ENCODE data around the gene QKI. TPM values are rescaled to one million over a fixed set of nuclear protein-coding genes. Genes with fewer than 3 reads are reported as not detected.

Gene QKI
- total RNA-seq, 2 experiments from 2014 or later: 69.0 to 70.6 TPM

DNA sequence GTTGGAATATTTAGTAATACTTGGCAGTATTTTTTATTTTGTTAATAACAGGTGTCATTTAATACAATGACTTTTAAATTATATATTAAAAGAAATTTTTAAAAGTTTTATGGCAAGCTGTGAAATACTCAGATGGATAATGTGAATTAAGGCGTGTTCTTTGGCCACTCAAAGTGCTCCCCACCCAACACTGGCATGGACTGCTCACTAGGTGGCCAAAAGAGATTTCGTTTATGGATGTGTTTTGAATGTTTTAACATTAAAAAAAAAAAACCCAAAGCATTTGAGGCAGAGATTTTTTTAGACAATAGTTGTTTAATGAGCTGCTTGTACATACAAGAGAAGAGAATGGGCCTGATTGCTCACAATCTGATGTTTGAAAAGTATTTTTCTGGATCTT, 86.5 kb downstream of the QKI start:
- peaks cover 42% of the 10 kb centered on the region for H3K36me3 Mint-ChIP-seq
- no peaks in the 10 kb centered on the region for H3K4me1 Mint-ChIP-seq
- CTCF ChIA-PET: interaction anchor here (0.6 to 1.1 kb wide), 3 partner anchors 42 to 84 kb away, joined by 3 read pairs; no protein-coding TSS in a partner anchor
- no peak overlapping the region for H3K27ac Mint-ChIP-seq
- H3K27me3 Mint-ChIP-seq: no peaks in the 10 kb centered on the region
- peaks cover 17% of the 10 kb centered on the region for H3K9me3 Mint-ChIP-seq (ENCODE audit: low read depth)
- no peak overlapping the region for H3K4me3 Mint-ChIP-seq
- ATAC-seq (no peak), DNase-seq (no peak)

DNA sequence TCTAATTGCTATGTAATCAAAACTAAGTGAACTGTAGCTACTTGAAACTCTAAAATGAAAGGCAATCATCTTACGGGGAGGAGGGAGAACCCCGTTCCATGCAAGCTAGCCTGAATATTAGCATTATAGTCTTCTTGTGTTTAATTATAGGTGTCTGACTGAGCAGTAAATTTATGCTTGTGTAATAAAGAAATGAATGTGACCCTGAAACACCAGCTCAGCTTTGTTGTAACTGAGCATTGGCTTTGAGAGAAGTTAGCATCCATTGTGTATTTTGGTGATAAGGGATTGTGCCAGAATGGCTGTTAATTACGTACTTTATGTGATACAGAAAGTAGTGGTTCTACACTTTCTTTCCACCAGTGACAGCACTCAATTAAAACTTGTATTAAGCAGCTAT, 86.9 kb downstream of the QKI start:
- H3K36me3 Mint-ChIP-seq: peaks cover 44% of the 10 kb centered on the region

DNA sequence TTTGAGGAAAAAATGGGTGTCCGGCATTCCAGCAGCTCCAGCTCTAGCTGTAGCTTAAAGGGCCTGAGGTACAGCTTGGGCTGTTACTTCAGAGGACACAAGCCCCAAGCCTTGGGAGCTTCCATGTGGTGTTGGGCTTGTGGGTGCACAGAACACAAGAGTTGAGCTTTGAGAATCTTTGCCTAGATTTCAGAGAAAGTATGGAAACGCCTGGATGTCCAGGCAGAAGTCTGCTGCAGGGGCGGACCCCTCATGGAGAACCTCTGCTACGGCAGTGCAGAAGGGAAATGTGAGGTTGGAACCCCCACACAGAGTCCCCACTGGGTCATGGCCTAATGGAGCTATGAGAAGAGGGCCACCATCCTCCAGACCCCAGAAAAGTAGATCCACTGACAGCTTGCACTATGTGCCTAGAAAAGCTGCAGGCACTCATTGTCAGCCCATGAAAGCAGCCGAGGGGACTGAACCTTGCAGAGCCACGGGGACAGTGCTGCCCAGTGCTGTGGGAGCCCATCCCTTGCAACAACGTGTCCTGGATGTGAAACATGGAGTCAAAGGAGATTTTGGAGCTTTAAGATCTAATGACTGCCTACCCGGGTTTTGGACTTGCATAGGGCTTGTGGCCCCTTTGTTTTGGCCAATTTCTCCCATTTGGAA, 90.6 kb downstream of the QKI start:
- CTCF ChIA-PET: no interaction called here
- DNase-seq (no peak), ATAC-seq (no peak)
- Mint-ChIP-seq H3K27ac (no peak overlapping the region), H3K4me1 (no peaks in the 10 kb centered on the region), H3K9me3 (ENCODE audit: low read depth) (peaks cover 28% of the 10 kb centered on the region), H3K27me3 (no peaks in the 10 kb centered on the region), H3K36me3 (peaks cover 51% of the 10 kb centered on the region), H3K4me3 (no peak overlapping the region)

More for the DNA sequence above, 86.9 kb downstream of the QKI start:
- Mint-ChIP-seq H3K27ac (no peak overlapping the region), H3K4me1 (no peaks in the 10 kb centered on the region), H3K4me3 (no peak overlapping the region), H3K9me3 (ENCODE audit: low read depth) (peaks cover 19% of the 10 kb centered on the region), H3K27me3 (no peaks in the 10 kb centered on the region)
- no peak for DNase-seq
- ATAC-seq: no peak
- CTCF ChIA-PET: interaction anchor here (0.6 to 1.1 kb wide), 3 partner anchors 42 to 85 kb away, joined by 3 read pairs; no protein-coding TSS in a partner anchor

DNA sequence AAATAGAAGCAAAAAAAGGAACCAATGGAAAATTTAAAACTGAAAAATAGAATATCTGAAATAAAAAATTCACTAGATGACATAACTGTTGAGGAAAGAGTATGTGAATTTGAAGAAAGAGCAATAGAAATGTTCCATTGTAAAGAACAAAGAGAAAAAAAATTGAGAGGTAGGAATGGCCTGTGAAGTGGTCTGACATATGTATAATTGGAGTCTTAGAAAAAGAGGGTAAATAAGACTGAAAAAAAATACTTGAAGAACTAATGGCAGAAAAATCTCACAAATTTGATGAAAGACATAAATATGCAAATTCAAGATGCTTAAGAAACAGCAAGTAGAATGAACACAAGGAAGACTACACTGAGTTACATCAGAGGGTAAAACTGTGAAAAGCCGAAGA, 93.4 kb downstream of the QKI start:
- no peak overlapping the region for H3K27ac Mint-ChIP-seq
- CTCF ChIA-PET: no interaction called here

DNA sequence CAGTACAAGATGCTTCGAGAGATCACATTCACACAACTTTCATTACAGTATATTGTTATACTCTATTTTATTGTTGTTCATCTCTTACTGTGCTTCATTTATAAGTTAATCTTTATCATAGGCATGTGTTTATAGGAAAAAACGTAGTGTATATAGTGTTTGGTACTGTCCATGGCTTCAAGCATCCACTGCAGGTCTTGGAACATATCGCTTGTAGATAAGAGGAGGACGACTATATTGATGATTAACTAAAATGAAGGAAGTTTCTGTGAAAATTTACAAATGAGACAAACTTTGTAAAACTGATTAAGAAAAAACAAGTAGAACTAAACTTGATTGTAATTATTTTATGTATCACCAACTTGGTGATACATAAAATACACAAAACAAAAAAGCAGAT, 98.5 kb downstream of the QKI start:
- no peak for DNase-seq
- ATAC-seq: no peak
- peaks cover 7% of the 10 kb centered on the region for H3K36me3 Mint-ChIP-seq
- no peak overlapping the region for H3K27ac Mint-ChIP-seq
- peaks cover 6% of the 10 kb centered on the region for H3K4me1 Mint-ChIP-seq
- CTCF ChIA-PET: no interaction called here
- peaks cover 3% of the 10 kb centered on the region for H3K9me3 Mint-ChIP-seq (ENCODE audit: low read depth)
- no peak overlapping the region for H3K4me3 Mint-ChIP-seq
- H3K27me3 Mint-ChIP-seq: no peaks in the 10 kb centered on the region

More for the DNA sequence above, 93.4 kb downstream of the QKI start:
- ATAC-seq: no peak
- Mint-ChIP-seq H3K4me1 (no peaks in the 10 kb centered on the region), H3K9me3 (ENCODE audit: low read depth) (peaks cover 28% of the 10 kb centered on the region), H3K27me3 (no peaks in the 10 kb centered on the region), H3K4me3 (no peak overlapping the region), H3K36me3 (peaks cover 38% of the 10 kb centered on the region)
- no peak for DNase-seq

DNA sequence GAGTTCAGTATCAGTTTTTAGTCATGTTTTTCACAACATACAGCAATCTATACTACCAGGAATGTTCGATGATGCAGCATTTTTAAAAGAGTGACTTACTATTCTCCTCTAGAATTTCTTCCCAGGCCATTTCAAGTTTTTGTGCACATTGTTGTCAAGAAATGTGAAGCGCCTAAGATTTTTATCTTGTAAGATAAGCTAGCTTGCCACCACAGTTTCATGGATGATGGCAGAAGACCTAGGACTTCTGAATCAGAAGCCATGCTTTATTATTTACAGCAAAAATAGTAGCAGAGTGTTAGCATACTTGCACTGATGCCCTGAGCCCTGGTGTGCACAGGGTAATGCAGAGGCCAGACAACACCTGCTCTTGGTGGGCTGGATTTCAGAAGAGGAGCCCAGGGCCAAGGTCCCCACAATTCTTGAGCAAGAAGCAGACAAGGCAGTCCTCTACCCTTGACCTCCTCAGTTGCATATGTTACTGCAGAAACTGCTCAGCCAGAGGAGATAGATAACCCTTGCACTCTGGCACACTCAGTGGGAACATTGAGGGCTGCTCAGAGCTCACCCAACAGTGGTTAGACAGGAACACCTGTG, 99.2 kb downstream of the QKI start:
- no peak overlapping the region for H3K4me3 Mint-ChIP-seq
- CTCF ChIA-PET: no interaction called here

DNA sequence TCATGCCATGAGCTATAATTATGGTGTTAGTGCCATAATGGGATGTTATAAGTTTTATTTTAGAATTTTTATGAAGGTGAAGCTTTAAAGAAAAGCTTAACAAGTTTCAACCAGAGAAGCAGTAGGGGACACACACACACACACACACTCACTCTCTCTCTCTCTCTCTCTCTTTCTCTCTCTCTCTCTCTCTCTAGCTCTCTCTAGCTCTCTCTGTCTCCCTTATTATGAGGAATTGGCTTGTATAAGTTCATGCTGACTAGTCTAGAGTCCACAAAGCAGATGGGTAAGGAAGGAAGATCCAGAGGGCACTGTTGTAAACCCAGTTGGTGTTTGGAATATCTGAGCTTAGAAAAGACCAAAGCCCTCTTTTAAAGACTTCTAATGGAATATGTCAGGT, 102.4 kb downstream of the QKI start:
- no peak for ATAC-seq
- peaks cover 6% of the 10 kb centered on the region for H3K4me1 Mint-ChIP-seq
- no peaks in the 10 kb centered on the region for H3K9me3 Mint-ChIP-seq (ENCODE audit: low read depth)
- DNase-seq: no peak
- CTCF ChIA-PET: no interaction called here
- no peak overlapping the region for H3K27ac Mint-ChIP-seq
- peaks cover 2% of the 10 kb centered on the region for H3K36me3 Mint-ChIP-seq
- no peaks in the 10 kb centered on the region for H3K27me3 Mint-ChIP-seq
- H3K4me3 Mint-ChIP-seq: no peak overlapping the region

More for the DNA sequence above, 99.2 kb downstream of the QKI start:
- Mint-ChIP-seq H3K4me1 (peaks cover 6% of the 10 kb centered on the region), H3K9me3 (ENCODE audit: low read depth) (no peaks in the 10 kb centered on the region), H3K36me3 (peaks cover 4% of the 10 kb centered on the region), H3K27me3 (no peaks in the 10 kb centered on the region), H3K27ac (no peak overlapping the region)
- ATAC-seq (no peak), DNase-seq (no peak)

DNA sequence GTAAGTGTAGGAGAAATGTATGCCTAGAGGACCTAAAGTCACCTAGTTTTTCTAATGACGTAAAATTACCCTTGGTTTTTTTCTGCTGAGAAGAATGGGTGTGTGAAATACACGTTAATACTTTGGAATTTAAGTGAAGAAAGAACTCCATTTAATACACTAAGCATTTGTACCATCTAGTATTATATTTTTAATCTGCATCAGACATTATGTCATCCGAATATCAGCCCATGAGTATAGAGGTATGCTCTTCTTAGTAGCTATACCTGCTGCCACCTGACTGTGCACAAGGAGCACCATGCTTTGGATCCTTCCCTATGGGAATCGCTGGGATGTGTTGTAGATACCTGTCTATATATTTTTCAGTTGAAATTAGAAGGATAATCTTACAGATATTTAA, 106.4 kb downstream of the QKI start:
- CTCF ChIA-PET: interaction anchor here (0.9 kb wide), 1 partner anchor 105 kb away, joined by 3 read pairs; no protein-coding TSS in a partner anchor
- H3K27ac Mint-ChIP-seq: no peak overlapping the region
- H3K9me3 Mint-ChIP-seq (ENCODE audit: low read depth): no peaks in the 10 kb centered on the region
- peaks cover 4% of the 10 kb centered on the region for H3K4me1 Mint-ChIP-seq
- no peak for ATAC-seq
- H3K4me3 Mint-ChIP-seq: no peak overlapping the region
- DNase-seq: no peak
- no peaks in the 10 kb centered on the region for H3K27me3 Mint-ChIP-seq
- peaks cover 4% of the 10 kb centered on the region for H3K36me3 Mint-ChIP-seq

DNA sequence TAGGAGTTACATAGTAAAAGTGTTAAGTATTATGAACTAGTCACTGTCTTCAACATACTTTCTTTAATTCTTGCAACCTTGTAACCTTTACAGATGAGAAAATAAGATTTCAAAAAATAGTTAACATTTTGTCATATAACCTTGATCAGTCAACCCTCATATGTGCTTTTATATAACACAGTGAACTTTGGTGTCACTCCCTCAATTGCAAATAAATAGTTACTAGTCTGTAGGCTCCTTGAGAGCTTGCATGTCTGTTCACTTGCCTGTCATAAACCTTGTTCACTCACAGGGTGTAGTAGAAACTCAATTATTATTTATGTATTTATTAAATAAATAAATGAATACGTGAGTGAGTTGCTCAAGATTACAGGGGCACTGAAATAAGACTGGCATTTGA, 107.5 kb downstream of the QKI start:
- no peaks in the 10 kb centered on the region for H3K27me3 Mint-ChIP-seq
- peaks cover 2% of the 10 kb centered on the region for H3K36me3 Mint-ChIP-seq
- no peak overlapping the region for H3K27ac Mint-ChIP-seq
- DNase-seq: no peak
- CTCF ChIA-PET: no interaction called here
- H3K4me3 Mint-ChIP-seq: no peak overlapping the region
- no peaks in the 10 kb centered on the region for H3K9me3 Mint-ChIP-seq (ENCODE audit: low read depth)
- peaks cover 2% of the 10 kb centered on the region for H3K4me1 Mint-ChIP-seq
- no peak for ATAC-seq

DNA sequence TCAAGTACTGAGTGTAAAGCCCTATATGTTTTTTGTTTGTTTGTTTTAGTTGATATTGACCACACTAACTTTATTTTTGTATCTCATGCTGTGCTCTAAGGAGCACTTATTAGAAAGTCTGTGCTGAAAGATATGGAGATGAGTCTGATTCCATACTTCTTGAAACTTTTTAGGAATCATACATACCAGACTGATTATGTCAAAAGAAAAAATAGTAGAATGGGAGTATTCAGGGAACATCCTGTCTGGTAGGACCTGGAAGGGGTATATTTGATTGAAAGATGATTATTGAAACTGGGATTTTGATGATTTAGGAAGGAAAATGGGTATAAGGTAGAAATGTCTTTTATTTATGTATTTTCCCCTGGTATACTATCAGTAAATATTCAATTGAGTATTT, 111.4 kb downstream of the QKI start:
- Mint-ChIP-seq H3K27ac (no peak overlapping the region), H3K4me1 (peaks cover 2% of the 10 kb centered on the region), H3K27me3 (no peaks in the 10 kb centered on the region), H3K36me3 (peaks cover 2% of the 10 kb centered on the region), H3K4me3 (no peak overlapping the region), H3K9me3 (ENCODE audit: low read depth) (no peaks in the 10 kb centered on the region)
- ATAC-seq (no peak), DNase-seq (no peak)
- CTCF ChIA-PET: no interaction called here

DNA sequence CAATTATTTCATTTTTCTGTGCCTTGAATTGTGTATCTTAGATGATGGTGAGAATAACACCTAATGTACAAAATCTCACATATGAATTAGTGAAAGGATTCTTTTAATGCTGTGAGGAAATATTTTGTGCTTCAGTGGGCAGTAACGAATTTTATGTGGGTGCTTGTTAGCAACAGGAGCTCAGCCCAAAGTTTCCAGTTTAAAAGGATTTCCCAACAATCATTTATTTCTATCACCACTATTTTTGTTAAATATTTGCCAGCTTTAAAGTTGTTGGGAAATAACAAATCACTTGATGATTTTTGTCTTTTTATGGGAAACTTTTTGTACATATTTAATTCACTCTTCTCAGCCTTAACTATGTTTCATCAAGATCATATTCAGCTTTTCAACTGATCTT, 111.8 kb downstream of the QKI start:
- H3K9me3 Mint-ChIP-seq (ENCODE audit: low read depth): no peaks in the 10 kb centered on the region
- H3K4me1 Mint-ChIP-seq: peaks cover 2% of the 10 kb centered on the region

DNA sequence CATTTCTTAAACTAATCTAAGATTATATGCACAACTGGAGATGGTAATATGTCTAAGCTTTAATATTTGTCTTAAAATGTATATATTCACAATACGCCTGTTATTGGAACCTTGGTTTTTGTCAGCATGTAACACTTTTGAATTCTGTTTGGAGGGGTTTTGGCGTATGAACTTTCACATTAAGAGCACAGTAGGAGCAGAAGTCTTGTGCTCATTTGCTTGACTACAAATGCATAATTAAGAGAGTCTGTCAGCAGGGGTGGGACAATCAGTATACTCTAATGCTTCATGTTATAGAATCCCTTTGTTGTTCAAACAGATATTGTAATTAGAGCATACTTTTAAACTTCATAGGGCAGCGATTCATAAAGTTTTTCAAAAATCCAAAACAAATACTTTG, 112.8 kb downstream of the QKI start:
- H3K9me3 Mint-ChIP-seq (ENCODE audit: low read depth): no peaks in the 10 kb centered on the region
- H3K36me3 Mint-ChIP-seq: peaks cover 2% of the 10 kb centered on the region
- no peak overlapping the region for H3K4me3 Mint-ChIP-seq
- DNase-seq (no peak), ATAC-seq (no peak)
- CTCF ChIA-PET: no interaction called here
- peaks cover 2% of the 10 kb centered on the region for H3K4me1 Mint-ChIP-seq
- H3K27ac Mint-ChIP-seq: no peak overlapping the region
- no peaks in the 10 kb centered on the region for H3K27me3 Mint-ChIP-seq

More for the DNA sequence above, 111.8 kb downstream of the QKI start:
- Mint-ChIP-seq H3K4me3 (no peak overlapping the region), H3K36me3 (peaks cover 2% of the 10 kb centered on the region), H3K27me3 (no peaks in the 10 kb centered on the region), H3K27ac (no peak overlapping the region)
- CTCF ChIA-PET: no interaction called here
- ATAC-seq: no peak
- DNase-seq: no peak

DNA sequence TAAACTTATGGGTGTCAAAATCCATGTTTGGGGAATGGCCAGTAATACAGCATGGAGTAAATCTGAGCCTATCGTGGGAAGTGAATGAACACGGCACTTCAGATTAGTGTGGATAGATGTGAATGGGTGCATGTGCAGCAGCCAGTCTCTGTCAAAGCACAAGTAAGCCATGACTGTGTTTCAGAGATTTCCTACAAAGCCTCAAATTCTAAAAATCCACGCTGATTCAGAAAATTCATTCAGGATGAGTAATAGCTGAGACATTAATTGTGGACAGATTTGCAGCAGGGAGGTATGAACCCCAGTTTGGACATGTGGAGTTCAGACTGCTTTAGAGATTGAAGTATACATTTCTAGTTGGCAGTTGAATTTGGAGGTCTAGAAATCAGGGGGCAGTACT, 115.1 kb downstream of the QKI start:
- DNase-seq (no peak), ATAC-seq (no peak)
- peaks cover 2% of the 10 kb centered on the region for H3K4me1 Mint-ChIP-seq
- H3K27me3 Mint-ChIP-seq: no peaks in the 10 kb centered on the region
- no peaks in the 10 kb centered on the region for H3K9me3 Mint-ChIP-seq (ENCODE audit: low read depth)
- H3K27ac Mint-ChIP-seq: no peak overlapping the region
- CTCF ChIA-PET: no interaction called here
- no peak overlapping the region for H3K4me3 Mint-ChIP-seq
- peaks cover 2% of the 10 kb centered on the region for H3K36me3 Mint-ChIP-seq

DNA sequence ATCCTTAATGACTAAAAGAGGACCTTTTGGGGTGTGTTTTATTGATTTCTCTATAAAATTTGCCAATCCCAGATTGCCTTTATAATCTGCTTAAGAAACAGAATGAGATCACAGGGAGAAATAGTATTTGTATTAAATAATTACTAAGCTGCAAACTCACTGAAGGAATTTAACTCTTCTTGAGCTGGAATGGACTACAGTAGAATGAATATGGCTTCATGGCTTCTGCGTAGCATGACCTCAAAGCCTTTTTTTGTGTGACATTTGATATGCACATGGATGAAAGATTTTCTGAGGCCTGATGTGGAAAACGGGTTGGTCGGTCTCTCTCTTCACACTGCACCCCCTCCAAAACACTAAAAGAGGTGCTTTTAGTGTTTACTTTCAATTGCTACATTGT, 115.9 kb downstream of the QKI start:
- H3K36me3 Mint-ChIP-seq: peaks cover 1% of the 10 kb centered on the region
- no peaks in the 10 kb centered on the region for H3K27me3 Mint-ChIP-seq
- CTCF ChIA-PET: no interaction called here
- peaks cover 2% of the 10 kb centered on the region for H3K4me1 Mint-ChIP-seq
- no peak overlapping the region for H3K4me3 Mint-ChIP-seq
- no peaks in the 10 kb centered on the region for H3K9me3 Mint-ChIP-seq (ENCODE audit: low read depth)
- H3K27ac Mint-ChIP-seq: no peak overlapping the region
- no peak for ATAC-seq
- no peak for DNase-seq
